ENCODE results near the gene ALPK1. TPM values are rescaled to one million over a fixed set of nuclear protein-coding genes. Genes with fewer than 3 reads are reported as not detected.

ALPK1 gene
- total RNA-seq, 1 experiment from 2014 or later = 0.17 TPM

GRCh38 chr4:112453321-112453720, 156.2 kb downstream of the ALPK1 start:
- Histone ChIP-seq H3K23me2 (ENCODE audit: insufficient read length, low read depth, low read length, poor library complexity, severe bottlenecking) (no peaks in the 10 kb centered on the region), H3K79me2 (ENCODE audit: insufficient read depth, low read length) (no peaks in the 10 kb centered on the region), H2AK5ac (ENCODE audit: insufficient read length, low read length) (no peak overlapping the region), H3K9me3 (ENCODE audit: control insufficient read depth, low read depth, low read length) (no peaks in the 10 kb centered on the region), H4K8ac (replicated peaks; ENCODE audit: insufficient read length, low read depth, low read length) (no peak overlapping the region), H2BK120ac (ENCODE audit: low read depth, low read length, poor library complexity, severe bottlenecking) (no peak overlapping the region), H2BK12ac (ENCODE audit: insufficient read length, low read depth, low read length) (no peak overlapping the region), H3K27me3 (ENCODE audit: insufficient read depth, low read length) (no peaks in the 10 kb centered on the region), H3T11ph (ENCODE audit: low read length) (no peak overlapping the region), H2BK15ac (ENCODE audit: low read depth, low read length) (no peak overlapping the region), H2BK5ac (ENCODE audit: insufficient read length, low read length) (no peak overlapping the region), H3K9ac (ENCODE audit: extremely low read depth, insufficient read length, low read length) (no peak overlapping the region), H3K4ac (ENCODE audit: low read depth, low read length) (no peak overlapping the region), H4K91ac (ENCODE audit: insufficient read length, low read depth, low read length) (no peak overlapping the region), H4K5ac (ENCODE audit: insufficient read length, low read depth, low read length) (no peak overlapping the region), H4K20me1 (ENCODE audit: control insufficient read depth, insufficient read depth, insufficient read length) (no peaks in the 10 kb centered on the region), H3K56ac (ENCODE audit: insufficient read length, low read depth, low read length) (no peak overlapping the region), H3K23ac (ENCODE audit: insufficient read length, low read depth, low read length) (no peak overlapping the region), H3K79me1 (ENCODE audit: insufficient read depth, low read depth, low read length, poor library complexity, severe bottlenecking) (no peaks in the 10 kb centered on the region), H3K14ac (ENCODE audit: insufficient read depth, low read length) (no peak overlapping the region), H3K27ac (ENCODE audit: insufficient read length, low read depth, low read length) (no peak overlapping the region), H3K4me1 (ENCODE audit: insufficient read depth, low read length) (peaks cover 5% of the 10 kb centered on the region; the same call in 1 of the 2 replicates), H2AFZ (ENCODE audit: low read length) (no peak overlapping the region), H3K18ac (ENCODE audit: insufficient read length, low read depth, low read length) (no peak overlapping the region), H2BK20ac (ENCODE audit: low read depth, low read length, poor library complexity, severe bottlenecking) (no peak overlapping the region), H3K4me2 (ENCODE audit: insufficient read depth, insufficient read length, low read length) (no peak overlapping the region)
- DNase-seq = no peak
- Mint-ChIP-seq H3K4me3 (no peak overlapping the region), H3K27ac (peak overlapping the region in 2 of 3 experiments; percentile 54 to 55; a peak in 1 of 7 replicates), H3K4me1 (peaks cover 41 to 43% of the 10 kb centered on the region in 2 experiments), H3K27me3 (ENCODE audit: low read depth) (peaks cover 8% of the 10 kb centered on the region), H3K9me3 (peaks cover 3 to 7% of the 10 kb centered on the region in 2 experiments; a peak in 3 of 5 replicates), H3K36me3 (ENCODE audit: insufficient read depth in 1 of 3, low read depth in 3 of 3) (peaks cover 0 to 16% (median 0%) of the 10 kb centered on the region in 3 experiments; a peak in 3 of 7 replicates)
- WGBS (ENCODE audit: extremely low coverage, insufficient read length, low lambda C conversion rate) = no CpG with 5 or more reads among the region's 2 CpGs
- no peak for TF ChIP-seq CTCF (conservative IDR thresholded peaks at IDR 0.05)

Measured in H9 (cell line).